Gastrocnemius medialis (tissue), 4 donors: ENCODE data around the gene MLST8. TPM values are rescaled to one million over a fixed set of nuclear protein-coding genes. Genes with fewer than 3 reads are reported as not detected.
"Not testable (repeated sequence)": the region's sequence is repeated elsewhere in the genome, so short reads cannot be mapped to it uniquely, and the experiment has no call there.

Source experiments
- ATAC-seq, 2 donors: fragments of 150-250 bp; one replicate each; pipeline ENCODE4 v1.9.1; 2016
- DNase-seq, 2 donors: peaks; one replicate each; pipeline ENCODE4 v3.0.0-alpha.2; 2019
- H3K27ac ChIP-seq, 4 donors: fragments of 200-600 bp; sonication (generic); 1 replicate in 1 of 4; 2 replicates in 3 of 4; pipeline ENCODE4 v1.5.1; 2016 to 2018; ENCODE audit warnings: mild to moderate bottlenecking in 2 of 4, moderate library complexity in 1 of 4
- H3K27me3 ChIP-seq, 3 donors: fragments of 200-600 bp; sonication (generic) in 2 of 3; 1 replicate in 1 of 3; 2 replicates in 2 of 3; pipeline versions ENCODE4 v1.5.1 to v1.6.0; 2016 to 2019; ENCODE audit warnings: mild to moderate bottlenecking in 1 of 3, moderate library complexity in 1 of 3
- H3K36me3 ChIP-seq, 2 donors: fragments of 200-600 bp; sonication (generic) in 1 of 2; one replicate each; pipeline ENCODE4 v1.5.1; 2017 to 2018
- H3K4me1 ChIP-seq, 2 donors: fragments of 200-600 bp; sonication (generic) in 1 of 2; one replicate each; pipeline ENCODE4 v1.5.1; 2016 to 2017; ENCODE audit warnings: mild to moderate bottlenecking in 2 of 2
- H3K4me3 ChIP-seq, 4 donors: fragments of 200-600 bp; sonication (generic) in 3 of 4; 1 replicate in 1 of 4; 2 replicates in 3 of 4; pipeline ENCODE4 v1.5.1; 2016 to 2019; ENCODE audit warnings: mild to moderate bottlenecking in 2 of 4
- H3K9me3 ChIP-seq, 3 donors: fragments of 200-600 bp; sonication (generic) in 2 of 3; 1 replicate in 1 of 3; 2 replicates in 2 of 3; pipeline ENCODE4 v1.5.1; 2016 to 2019
- CTCF ChIP-seq, 5 experiments: fragments of 450-650 bp in 3 of 5; fragments of 200-600 bp in 2 of 5; sonication (generic) in 2 of 5; IDR thresholded peaks in 4 of 5; conservative IDR thresholded peaks in 1 of 5; 1 replicate in 4 of 5; 2 replicates in 1 of 5; pipeline ENCODE4 v1.5.1; 2016 to 2019; ENCODE audit warnings: antibody characterized with exemption in 5 of 5, mild to moderate bottlenecking in 3 of 5, moderate library complexity in 3 of 5
- POLR2A ChIP-seq, 2 donors: fragments of 450-650 bp; IDR thresholded peaks; one replicate each; pipeline ENCODE4 v1.6.1; 2017; ENCODE audit warnings: antibody characterized with exemption in 2 of 2, mild to moderate bottlenecking in 2 of 2, moderate library complexity in 2 of 2
- in situ Hi-C, 4 donors: fragments of 200-750 bp; cut with MboI; loops; one replicate each; pipeline versions ENCODE4 v1.15.0 to v1.8.0; 2017; ENCODE audit warnings: low sequenced_read_pairs in 4 of 4
- intact Hi-C: fragments of 100-400 bp; cut with DNase I; formaldehyde crosslinking; loops from one replicate; pipeline ENCODE4 v1.15.1; 2023; ENCODE audit warnings: low total_unique reads
- total RNA-seq, 4 donors: library from RNA; depleted of rRNA; stranded (reverse); fragments of >200 nt; gene quantifications; one replicate each; pipeline versions ENCODE4 v1.1.0 to v1.2.3, GENCODE V29; 2016

MLST8 gene
- total RNA-seq, 4 donors from 2014 or later = 40.3 to 77.0 (median 73.5) TPM

GRCh38 chr16:2237493-2238149 lies 32.4 kb downstream of the MLST8 start:
- DNase-seq (no peak), ATAC-seq (peak in 1 of 2 donors; percentile 14)
- in situ Hi-C loops (no loop called here), intact Hi-C loops (no loop called here)
- Histone ChIP-seq H3K27ac (no peak overlapping the region), H3K4me1 (peaks cover 13% of the 10 kb centered on the region in 2 donors), H3K9me3 (no peaks in the 10 kb centered on the region), H3K36me3 (peaks cover 0 to 54% of the 10 kb centered on the region in 2 donors), H3K4me3 (no peak overlapping the region), H3K27me3 (peaks cover 10 to 18% (median 17%) of the 10 kb centered on the region in 3 donors)
- no peak for TF ChIP-seq POLR2A (IDR thresholded peaks at IDR 0.05)
- TF ChIP-seq CTCF (IDR thresholded peaks at IDR 0.05 in 4 of 5, conservative IDR thresholded peaks at IDR 0.05 in 1 of 5) = no peak

GRCh38 chr16:2238150-2238837 lies 33.0 kb downstream of the MLST8 start:
- in situ Hi-C loops (no loop called here), intact Hi-C loops (no loop called here)
- H3K27ac ChIP-seq = no peak overlapping the region
- ATAC-seq (no peak), DNase-seq (no peak)
- H3K27me3 ChIP-seq = peaks cover 10 to 18% (median 17%) of the 10 kb centered on the region in 3 donors
- H3K4me3 ChIP-seq = no peak overlapping the region
- H3K36me3 ChIP-seq = peaks cover 0 to 54% of the 10 kb centered on the region in 2 donors
- no peaks in the 10 kb centered on the region for H3K9me3 ChIP-seq
- H3K4me1 ChIP-seq = peaks cover 13% of the 10 kb centered on the region in 2 donors
- TF ChIP-seq POLR2A (IDR thresholded peaks at IDR 0.05) (no peak), CTCF (IDR thresholded peaks at IDR 0.05 in 4 of 5, conservative IDR thresholded peaks at IDR 0.05 in 1 of 5) (no peak)

GRCh38 chr16:2238838-2239675 lies 33.8 kb downstream of the MLST8 start:
- Histone ChIP-seq H3K9me3 (no peaks in the 10 kb centered on the region), H3K27ac (no peak overlapping the region), H3K36me3 (peaks cover 0 to 54% of the 10 kb centered on the region in 2 donors), H3K27me3 (peaks cover 10 to 18% (median 17%) of the 10 kb centered on the region in 3 donors), H3K4me1 (peaks cover 13% of the 10 kb centered on the region in 2 donors), H3K4me3 (no peak overlapping the region)
- ATAC-seq (peak in 1 of 2 donors; percentile 11), DNase-seq (no peak)
- in situ Hi-C loops = no loop called here
- intact Hi-C loops = no loop called here
- no peak for TF ChIP-seq POLR2A (IDR thresholded peaks at IDR 0.05)
- TF ChIP-seq CTCF (IDR thresholded peaks at IDR 0.05 in 4 of 5, conservative IDR thresholded peaks at IDR 0.05 in 1 of 5) = no peak

- Histone ChIP-seq H3K36me3 (peaks cover 0 to 54% of the 10 kb centered on the region in 2 donors), H3K27me3 (peaks cover 10 to 18% (median 17%) of the 10 kb centered on the region in 3 donors), H3K4me1 (peaks cover 13% of the 10 kb centered on the region in 2 donors)
- H3K4me3 ChIP-seq, DNase-seq, in situ Hi-C loops, intact Hi-C loops, H3K27ac ChIP-seq, ATAC-seq, H3K9me3 ChIP-seq: not testable (repeated sequence)
Measured at GRCh38 chr16:2240331-2240730, 35.1 kb downstream of the MLST8 start.
